BJ (cell line): ENCODE results near the gene BAHD1. TPM values are rescaled to one million over a fixed set of nuclear protein-coding genes. Genes with fewer than 3 reads are reported as not detected.

Experiments
- CTCF ChIA-PET: fragments of 350-600 bp; formaldehyde crosslinking; extraction: SDS; loops from one replicate; lab custom pipeline; 2021; ENCODE audit warnings: antibody characterized with exemption, inconsistent platforms; lab: Yijun Ruan, JAX
- POLR2A ChIA-PET: fragments of 300-600 bp; sonication (Branson Sonifier 250); formaldehyde crosslinking; extraction: SDS; loops from one replicate; lab custom pipeline; 2021; ENCODE audit warnings: antibody characterized with exemption; lab: Charles Lee
- DNase-seq: peaks from one replicate; pipeline ENCODE4 v3.0.0-alpha.2; 2011; ENCODE audit warnings: low read depth
- H3K27me3 ChIP-seq: 2 replicates; pipeline ENCODE4 v1.6.0; 2011; ENCODE audit warnings: low read length; ENCODE audit not compliant: control insufficient read depth, insufficient read depth
- H3K36me3 ChIP-seq: 2 replicates; pipeline ENCODE4 v1.5.1; 2011; ENCODE audit warnings: low read length; ENCODE audit not compliant: control insufficient read depth, insufficient read depth
- H3K4me3 ChIP-seq: 2 replicates; pipeline ENCODE4 v1.5.1; 2011; ENCODE audit warnings: low read depth, mild to moderate bottlenecking, control low read depth, low read length
- polyA plus RNA-seq: library from polyadenylated mRNA; depleted of rRNA; stranded (reverse); fragments of >200 nt; gene quantifications from 2 replicates; pipeline ENCODE4 v1.2.3, GENCODE V29; 2011
- TF ChIP-seq, protein P1 (sequence below): IDR thresholded peaks from 2 replicates; pipeline ENCODE4 v1.5.1; 2011; ENCODE audit warnings: low read depth, mild to moderate bottlenecking, control low read depth, inconsistent platforms, low read length, moderate library complexity; ENCODE audit not compliant: insufficient read depth

Gene BAHD1
- polyA plus RNA-seq, 1 experiment = 3.3 TPM

DNA sequence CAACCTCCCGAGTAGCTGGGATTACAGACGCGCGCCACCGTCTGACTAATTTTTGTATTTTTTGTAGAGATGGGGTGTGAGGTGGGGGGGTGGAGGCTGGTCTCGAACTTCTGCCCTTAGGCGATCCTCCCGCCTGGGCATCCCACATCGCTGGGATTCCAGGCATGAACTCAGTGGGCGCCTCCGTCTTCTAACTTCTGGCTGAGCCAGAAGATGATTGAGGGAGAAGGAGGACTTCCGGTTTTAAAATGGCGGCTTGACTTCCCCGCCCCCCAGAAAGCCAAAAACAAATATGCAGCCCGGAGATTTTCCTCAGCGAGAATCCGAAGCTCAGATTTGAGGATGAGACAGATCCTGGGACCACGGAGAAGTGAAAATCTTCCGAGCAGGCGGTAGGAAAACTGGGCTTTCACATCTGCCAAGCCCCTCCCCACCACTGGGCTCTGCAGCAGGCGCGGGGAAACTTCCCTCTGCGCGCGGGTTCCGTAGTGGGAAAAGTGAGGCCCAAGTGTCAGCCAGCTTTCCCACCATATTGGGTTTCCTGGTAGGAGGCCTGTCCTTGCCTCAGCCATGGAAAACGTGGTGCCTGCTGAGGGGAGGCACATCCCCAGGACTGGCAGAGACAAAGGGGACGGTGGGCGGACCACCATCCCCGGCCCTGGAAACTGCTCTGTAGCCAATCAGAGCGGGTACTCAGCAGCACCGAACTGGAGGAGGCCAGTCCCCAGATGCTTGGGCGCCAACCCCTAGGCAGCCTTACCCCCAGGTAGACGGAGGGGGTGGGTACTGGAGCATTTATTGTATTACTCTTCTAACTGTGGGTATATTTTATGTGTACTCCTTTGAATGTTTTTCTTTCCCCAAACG lies 47.3 kb downstream of the BAHD1 start:
- Histone ChIP-seq H3K27me3 (peaks cover 3% of the 10 kb centered on the region), H3K4me3 (no peak overlapping the region), H3K36me3 (no peaks in the 10 kb centered on the region)
- ChIA-PET CTCF (no interaction called here), POLR2A (no interaction called here)
- DNase-seq = no peak
- TF ChIP-seq, protein P1, sequence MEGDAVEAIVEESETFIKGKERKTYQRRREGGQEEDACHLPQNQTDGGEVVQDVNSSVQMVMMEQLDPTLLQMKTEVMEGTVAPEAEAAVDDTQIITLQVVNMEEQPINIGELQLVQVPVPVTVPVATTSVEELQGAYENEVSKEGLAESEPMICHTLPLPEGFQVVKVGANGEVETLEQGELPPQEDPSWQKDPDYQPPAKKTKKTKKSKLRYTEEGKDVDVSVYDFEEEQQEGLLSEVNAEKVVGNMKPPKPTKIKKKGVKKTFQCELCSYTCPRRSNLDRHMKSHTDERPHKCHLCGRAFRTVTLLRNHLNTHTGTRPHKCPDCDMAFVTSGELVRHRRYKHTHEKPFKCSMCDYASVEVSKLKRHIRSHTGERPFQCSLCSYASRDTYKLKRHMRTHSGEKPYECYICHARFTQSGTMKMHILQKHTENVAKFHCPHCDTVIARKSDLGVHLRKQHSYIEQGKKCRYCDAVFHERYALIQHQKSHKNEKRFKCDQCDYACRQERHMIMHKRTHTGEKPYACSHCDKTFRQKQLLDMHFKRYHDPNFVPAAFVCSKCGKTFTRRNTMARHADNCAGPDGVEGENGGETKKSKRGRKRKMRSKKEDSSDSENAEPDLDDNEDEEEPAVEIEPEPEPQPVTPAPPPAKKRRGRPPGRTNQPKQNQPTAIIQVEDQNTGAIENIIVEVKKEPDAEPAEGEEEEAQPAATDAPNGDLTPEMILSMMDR = no peak

DNA sequence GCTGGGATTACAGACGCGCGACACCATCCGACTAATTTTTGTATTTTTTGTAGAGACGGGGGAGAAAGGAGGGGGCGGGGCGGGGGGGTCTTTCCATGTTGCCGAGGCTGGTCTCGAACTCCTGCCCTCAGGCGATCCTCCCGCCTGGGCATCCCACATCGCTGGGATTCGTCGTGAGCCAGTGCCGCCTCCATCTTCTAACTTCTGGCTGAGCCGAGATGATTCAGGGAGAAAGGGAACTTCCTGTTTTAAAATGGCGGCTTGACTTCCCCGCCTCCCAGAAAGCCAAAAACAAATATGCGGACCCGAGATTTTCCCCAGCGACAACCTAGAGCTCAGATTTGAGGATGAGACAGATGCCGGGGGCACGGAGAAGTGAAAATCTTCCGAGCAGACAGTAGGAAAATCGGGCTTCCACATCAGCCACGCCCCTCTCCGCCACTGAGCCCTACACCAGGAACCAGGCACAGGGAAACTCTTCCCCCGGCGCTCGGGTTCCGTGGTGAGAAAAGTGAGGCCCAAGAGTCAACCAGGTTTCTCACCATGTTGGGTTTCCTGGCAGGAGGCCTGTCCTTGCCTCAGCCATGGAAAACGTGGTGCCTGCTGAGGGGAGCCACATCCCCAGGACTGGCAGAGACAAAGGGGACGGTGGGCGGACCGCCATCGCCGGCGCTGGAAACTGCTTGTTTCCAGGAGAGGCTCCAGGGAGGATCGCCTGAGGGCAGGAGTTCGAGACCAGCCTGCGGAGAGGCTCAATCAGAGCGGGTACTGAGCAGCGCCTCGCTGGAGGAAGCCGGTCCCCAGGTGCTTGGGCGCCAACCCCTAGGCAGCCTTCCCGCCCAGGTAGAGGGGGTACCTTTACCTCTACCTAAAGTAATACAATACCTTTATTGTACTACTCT lies 48.8 kb downstream of the BAHD1 start:
- peaks cover 3% of the 10 kb centered on the region for H3K27me3 ChIP-seq
- no peak overlapping the region for H3K4me3 ChIP-seq
- ChIA-PET POLR2A (no interaction called here), CTCF (no interaction called here)
- H3K36me3 ChIP-seq = no peaks in the 10 kb centered on the region
- TF ChIP-seq, protein P1 = no peak
- no peak for DNase-seq

DNA sequence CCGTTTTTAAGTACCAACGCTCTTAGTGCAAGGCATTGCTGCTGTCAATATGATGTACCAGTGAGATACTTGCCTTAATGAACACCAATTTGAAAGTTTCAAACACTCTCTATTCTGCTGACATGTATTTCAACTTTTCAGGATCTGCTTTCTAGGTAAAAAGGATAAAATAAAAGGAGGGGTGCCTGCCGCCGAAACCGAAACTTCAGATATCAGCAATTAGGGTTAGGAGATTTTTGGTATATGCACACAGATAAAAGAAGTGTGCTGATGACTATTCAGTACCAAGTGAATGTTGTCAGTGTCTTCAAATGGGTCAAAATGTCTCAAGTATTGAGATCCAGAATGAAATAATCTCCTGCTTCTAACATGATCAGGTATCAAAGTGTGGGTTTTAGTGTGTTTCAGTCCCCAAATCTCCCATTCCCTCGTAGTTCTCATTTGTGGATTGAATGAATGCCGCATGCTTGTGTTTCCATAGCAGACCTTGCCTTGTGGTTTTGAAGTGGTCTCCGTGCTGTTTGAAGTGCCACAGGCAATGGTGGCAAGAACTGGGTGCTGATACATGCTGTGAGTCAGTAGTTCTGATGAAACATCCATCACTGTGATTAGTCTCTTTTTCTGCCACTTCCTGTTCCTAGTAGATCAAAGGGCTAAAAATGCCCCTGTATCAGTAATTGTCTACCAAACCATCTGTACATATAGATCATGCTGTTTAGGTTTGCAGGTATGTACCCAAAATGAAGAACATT lies 52.5 kb downstream of the BAHD1 start:
- Histone ChIP-seq H3K4me3 (no peak overlapping the region), H3K36me3 (no peaks in the 10 kb centered on the region), H3K27me3 (peaks cover 3% of the 10 kb centered on the region)
- no peak for DNase-seq
- TF ChIP-seq, protein P1 = no peak
- CTCF ChIA-PET = no interaction called here
- POLR2A ChIA-PET = no interaction called here

DNA sequence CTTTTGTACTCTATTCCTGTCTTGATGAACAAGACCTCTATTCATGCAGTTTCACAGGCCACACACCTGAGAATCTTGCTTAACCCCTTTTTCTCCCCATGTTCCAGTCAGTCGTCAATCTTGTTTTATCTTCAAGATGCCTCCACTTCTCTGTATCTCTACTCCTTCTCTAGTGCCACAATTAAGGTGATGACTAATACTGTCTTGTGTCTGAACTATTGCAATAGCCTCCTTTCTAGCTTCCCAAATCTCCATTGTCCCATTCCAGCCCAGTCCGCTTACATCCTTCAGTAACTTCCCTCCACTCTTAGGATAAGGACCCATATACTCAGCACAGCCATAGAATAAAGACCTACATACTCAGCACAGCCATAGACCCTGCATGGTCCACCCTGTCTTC lies 54.8 kb downstream of the BAHD1 start:
- DNase-seq = no peak
- CTCF ChIA-PET = interaction anchor here (1.0 kb wide), 1 partner anchor 11 kb away, joined by 4 read pairs; no protein-coding TSS in a partner anchor
- no peak overlapping the region for H3K4me3 ChIP-seq
- POLR2A ChIA-PET = no interaction called here
- TF ChIP-seq, protein P1 = no peak
- no peaks in the 10 kb centered on the region for H3K36me3 ChIP-seq
- H3K27me3 ChIP-seq = peaks cover 3% of the 10 kb centered on the region
